ENCODE data around the gene HDDC3. TPM values are rescaled to one million over a fixed set of nuclear protein-coding genes. Genes with fewer than 3 reads are reported as not detected.

Gene HDDC3, protein sequence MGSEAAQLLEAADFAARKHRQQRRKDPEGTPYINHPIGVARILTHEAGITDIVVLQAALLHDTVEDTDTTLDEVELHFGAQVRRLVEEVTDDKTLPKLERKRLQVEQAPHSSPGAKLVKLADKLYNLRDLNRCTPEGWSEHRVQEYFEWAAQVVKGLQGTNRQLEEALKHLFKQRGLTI
- total RNA-seq = 10 to 100 TPM; 18.9 to 32.4 TPM

DNA sequence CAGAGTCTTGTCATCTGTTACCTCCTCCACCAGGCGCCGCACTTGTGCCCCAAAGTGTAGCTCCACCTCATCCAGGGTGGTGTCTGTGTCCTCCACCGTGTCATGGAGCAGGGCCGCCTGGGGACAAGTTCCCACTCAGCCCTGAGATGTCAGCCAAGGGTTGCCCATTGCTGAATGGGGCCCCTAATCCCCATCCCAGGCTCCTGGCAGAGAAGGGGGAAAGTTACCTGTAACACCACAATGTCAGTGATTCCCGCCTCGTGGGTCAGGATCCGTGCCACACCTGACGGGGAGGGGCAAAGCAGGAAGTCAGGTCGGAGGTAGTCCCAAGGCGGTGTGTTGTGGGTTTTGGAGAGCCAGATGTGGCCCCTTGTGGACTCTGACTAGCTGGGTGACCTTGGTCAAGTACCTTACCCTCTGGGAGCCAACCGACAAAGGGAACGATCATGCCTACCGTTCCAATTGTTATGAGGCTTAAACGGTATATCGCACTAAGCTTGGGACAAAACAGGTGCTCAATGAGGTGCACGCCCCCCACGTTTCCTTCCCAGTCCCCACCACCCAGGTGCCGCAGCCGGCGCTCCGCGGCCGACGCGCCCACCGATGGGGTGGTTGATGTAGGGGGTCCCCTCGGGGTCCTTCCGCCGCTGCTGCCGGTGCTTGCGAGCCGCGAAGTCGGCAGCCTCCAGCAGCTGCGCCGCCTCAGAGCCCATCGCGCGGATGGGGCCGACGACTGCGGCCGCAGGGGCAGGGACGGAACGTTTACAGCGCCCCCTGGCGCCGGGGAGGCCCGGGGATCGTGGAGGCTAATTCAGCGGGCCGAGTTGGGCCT lies at the start of gene HDDC3:
HDDC3 (minus strand) TSS at position 722 of the 832 bp plus-strand sequence; CDS start at position 713, 9 bp downstream.
- H3K9me3 Mint-ChIP-seq = no peaks in the 10 kb centered on the region
- DNase-seq (ENCODE audit: low spot score in 2 of 2) (peak; percentile 87 to 98), ATAC-seq (peak; percentile 57 to 64)
- peak within 1 kb of the TSS; percentile 99 for H3K27ac Mint-ChIP-seq
- peaks cover 29 to 32% of the 10 kb centered on the region in 2 donors for H3K36me3 Mint-ChIP-seq

GRCh38 chr15:90982135-90982534 lies 49.8 kb upstream of the HDDC3 start:
- Mint-ChIP-seq H3K36me3 (peaks cover 52 to 58% of the 10 kb centered on the region in 2 donors), H3K9me3 (no peaks in the 10 kb centered on the region), H3K27ac (no peak overlapping the region)
- DNase-seq (ENCODE audit: low spot score in 2 of 2) = no peak
- peak; percentile 32 to 64 for ATAC-seq

- Mint-ChIP-seq H3K36me3 (peaks cover 52 to 58% of the 10 kb centered on the region in 2 donors), H3K9me3 (no peaks in the 10 kb centered on the region), H3K27ac (no peak overlapping the region)
- ATAC-seq (no peak), DNase-seq (ENCODE audit: low spot score in 2 of 2) (no peak)
Observed at GRCh38 chr15:90981681-90982080, 49.3 kb upstream of the HDDC3 start.

GRCh38 chr15:90979582-90979981 lies 47.2 kb upstream of the HDDC3 start:
- ATAC-seq = no peak
- Mint-ChIP-seq H3K36me3 (peaks cover 58 to 64% of the 10 kb centered on the region in 2 donors), H3K9me3 (no peaks in the 10 kb centered on the region), H3K27ac (no peak overlapping the region)
- no peak for DNase-seq (ENCODE audit: low spot score in 2 of 2)

DNA sequence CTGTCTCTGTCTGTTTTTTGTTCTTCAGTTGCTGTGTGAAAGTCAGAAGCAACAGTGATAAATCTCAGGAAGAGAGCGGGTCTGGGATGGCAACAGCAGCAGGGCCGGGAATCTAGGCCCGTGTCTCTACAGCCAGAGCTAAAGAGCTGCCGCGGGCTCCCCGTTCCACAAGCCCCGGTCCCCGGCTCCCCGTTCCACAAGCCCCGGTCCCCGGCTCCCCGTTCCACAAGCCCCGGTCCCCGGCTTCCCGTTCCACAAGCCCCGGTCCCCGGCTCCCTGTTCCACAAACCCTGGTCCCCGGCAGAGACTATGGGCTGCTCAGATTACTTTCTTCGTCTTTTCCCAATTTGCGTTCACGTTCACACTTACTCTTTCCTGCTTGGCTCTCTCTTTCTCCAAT lies 41.9 kb upstream of the HDDC3 start:
- DNase-seq (ENCODE audit: low spot score in 2 of 2) (no peak), ATAC-seq (no peak)
- Mint-ChIP-seq H3K27ac (no peak overlapping the region), H3K9me3 (no peaks in the 10 kb centered on the region), H3K36me3 (peaks cover 34 to 46% of the 10 kb centered on the region in 2 donors)

- H3K36me3 Mint-ChIP-seq = peaks cover 23 to 50% of the 10 kb centered on the region in 2 donors
- ATAC-seq (no peak), DNase-seq (ENCODE audit: low spot score in 2 of 2) (no peak)
- H3K27ac Mint-ChIP-seq = no peak overlapping the region
- H3K9me3 Mint-ChIP-seq = no peaks in the 10 kb centered on the region
Observed at GRCh38 chr15:90972133-90972532, 39.8 kb upstream of the HDDC3 start.

- ATAC-seq (no peak), DNase-seq (ENCODE audit: low spot score in 2 of 2) (no peak)
- H3K27ac Mint-ChIP-seq = no peak overlapping the region
- peaks cover 18 to 53% of the 10 kb centered on the region in 2 donors for H3K36me3 Mint-ChIP-seq
- H3K9me3 Mint-ChIP-seq = no peaks in the 10 kb centered on the region
Observed at GRCh38 chr15:90970274-90970673, 37.9 kb upstream of the HDDC3 start.

- Mint-ChIP-seq H3K27ac (peak overlapping the region; percentile 1 to 55), H3K36me3 (peaks cover 8 to 35% of the 10 kb centered on the region in 2 donors), H3K9me3 (no peaks in the 10 kb centered on the region)
- ATAC-seq = no peak
- no peak for DNase-seq (ENCODE audit: low spot score in 2 of 2)
Observed at GRCh38 chr15:90968434-90968833, 36.1 kb upstream of the HDDC3 start.

GRCh38 chr15:90967206-90967605 lies 34.9 kb upstream of the HDDC3 start:
- DNase-seq (ENCODE audit: low spot score in 2 of 2) (no peak), ATAC-seq (peak in 1 of 2 donors; percentile 4)
- Mint-ChIP-seq H3K9me3 (no peaks in the 10 kb centered on the region), H3K27ac (no peak overlapping the region), H3K36me3 (peaks cover 9 to 32% of the 10 kb centered on the region in 2 donors)

- Mint-ChIP-seq H3K9me3 (no peaks in the 10 kb centered on the region), H3K27ac (no peak overlapping the region), H3K36me3 (peaks cover 12 to 34% of the 10 kb centered on the region in 2 donors)
- ATAC-seq = no peak
- DNase-seq (ENCODE audit: low spot score in 2 of 2) = no peak
Observed at GRCh38 chr15:90966262-90966661, 33.9 kb upstream of the HDDC3 start.

DNA sequence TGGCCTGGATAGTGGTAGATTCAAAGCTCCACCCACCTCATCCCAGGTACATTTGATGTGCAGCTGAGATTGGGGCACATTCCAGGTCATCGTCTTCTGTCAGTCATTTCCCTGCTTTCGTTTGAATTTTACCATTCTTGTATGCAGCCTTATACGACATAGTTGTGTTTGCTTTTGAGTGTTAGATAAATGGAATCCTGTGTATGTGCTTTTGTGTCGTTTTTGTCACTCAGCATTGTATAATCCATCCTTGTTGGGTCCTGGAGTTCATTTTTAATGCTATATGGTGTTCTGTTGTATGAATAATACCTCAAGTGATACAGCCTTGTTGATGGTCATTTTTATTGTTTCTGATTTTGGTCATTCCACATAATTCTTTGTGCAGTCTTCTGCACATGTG lies 29.7 kb upstream of the HDDC3 start:
- no peak for ATAC-seq
- no peak for DNase-seq (ENCODE audit: low spot score in 2 of 2)
- H3K27ac Mint-ChIP-seq = no peak overlapping the region
- H3K36me3 Mint-ChIP-seq = peaks cover 18 to 26% of the 10 kb centered on the region in 2 donors
- H3K9me3 Mint-ChIP-seq = no peaks in the 10 kb centered on the region

DNA sequence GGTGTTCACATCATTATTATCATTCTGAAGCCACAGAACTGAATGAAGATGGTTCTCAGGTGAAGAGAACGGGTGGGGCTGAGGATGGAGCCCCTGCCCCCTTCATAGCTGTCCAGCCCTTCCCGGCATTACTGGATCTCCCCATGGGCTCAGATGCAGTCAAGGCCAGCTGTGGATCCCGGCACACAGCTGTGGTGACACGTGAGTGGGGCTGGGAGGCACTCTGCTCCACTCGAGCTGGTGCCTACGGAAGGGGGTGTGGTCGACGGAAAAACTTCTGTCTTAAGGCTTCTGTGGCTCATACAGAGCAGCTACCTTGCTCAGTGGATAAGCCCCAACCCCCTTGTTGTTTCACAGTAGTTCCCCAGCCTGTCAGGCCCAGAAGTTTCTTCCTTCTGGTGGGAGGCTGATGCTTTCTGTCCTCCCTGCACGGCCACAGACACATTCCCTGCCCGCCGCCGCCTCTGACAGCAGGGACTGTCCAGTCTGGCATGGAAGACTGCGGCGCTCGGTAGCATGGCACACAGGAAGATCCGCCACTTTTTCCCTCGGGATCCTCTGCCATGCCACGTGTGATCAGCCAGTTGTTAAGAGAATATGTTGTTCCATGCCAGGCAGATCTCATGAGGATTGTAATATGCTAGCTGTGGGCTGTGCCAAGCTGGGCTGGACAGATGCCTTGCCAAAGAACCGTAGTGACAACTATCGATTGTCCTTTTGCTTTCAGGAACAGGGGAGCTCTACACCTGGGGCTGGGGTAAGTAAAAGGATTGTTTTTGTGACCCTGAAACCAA lies 28.1 kb upstream of the HDDC3 start:
- H3K9me3 Mint-ChIP-seq = no peaks in the 10 kb centered on the region
- no peak for ATAC-seq
- H3K36me3 Mint-ChIP-seq = peaks cover 11 to 33% of the 10 kb centered on the region in 2 donors
- no peak for DNase-seq (ENCODE audit: low spot score in 2 of 2)
- H3K27ac Mint-ChIP-seq = peak overlapping the region in 1 of 2 donors; percentile 80

DNA sequence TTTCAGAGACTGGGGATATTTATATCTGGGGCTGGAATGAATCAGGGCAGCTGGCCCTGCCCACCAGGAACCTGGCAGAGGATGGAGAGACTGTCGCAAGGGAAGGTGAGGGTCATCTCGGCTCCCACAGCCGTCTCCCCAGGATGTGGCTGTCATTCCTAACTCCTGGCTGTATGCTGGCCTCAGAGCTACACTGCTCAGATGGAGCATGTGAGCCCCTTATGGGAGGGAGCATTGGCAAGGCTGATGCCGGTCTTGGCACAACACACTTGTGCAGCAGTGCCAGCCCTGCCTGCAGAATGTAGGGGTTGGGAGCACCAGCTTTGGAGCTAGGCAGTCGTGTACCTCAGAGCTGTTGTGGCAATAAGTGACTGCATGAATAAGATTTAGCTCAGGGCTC lies 27.5 kb upstream of the HDDC3 start:
- DNase-seq (ENCODE audit: low spot score in 2 of 2) (no peak), ATAC-seq (no peak)
- no peaks in the 10 kb centered on the region for H3K9me3 Mint-ChIP-seq
- peaks cover 11 to 33% of the 10 kb centered on the region in 2 donors for H3K36me3 Mint-ChIP-seq
- H3K27ac Mint-ChIP-seq = peak overlapping the region in 1 of 2 donors; percentile 85

DNA sequence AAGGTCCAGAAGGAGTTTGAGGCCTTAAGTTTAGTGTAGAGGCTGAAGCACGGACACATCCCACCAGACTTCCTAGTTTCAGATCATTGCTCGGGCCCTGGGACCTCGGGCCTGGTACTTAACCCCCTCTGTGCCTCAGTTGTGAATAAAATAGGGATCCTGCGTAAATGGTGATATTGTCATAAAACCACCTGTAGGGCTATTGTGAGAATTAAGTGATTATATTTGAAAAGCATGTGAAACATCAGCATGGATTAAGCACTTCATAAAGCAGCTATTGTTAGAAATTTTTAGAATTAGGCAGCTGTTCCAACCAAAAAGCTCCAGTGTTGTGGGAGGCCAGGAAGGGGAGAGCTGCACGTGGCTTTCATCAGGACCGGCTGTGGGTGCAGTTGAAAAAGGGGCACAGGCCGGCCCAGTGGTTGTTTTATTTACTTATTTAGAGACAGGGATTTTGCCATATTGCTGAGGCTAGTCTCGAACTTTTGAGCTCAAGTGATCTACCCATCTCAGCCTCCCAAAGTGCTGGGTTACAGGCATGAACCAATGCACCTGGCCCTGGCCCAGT lies 26.8 kb upstream of the HDDC3 start:
- DNase-seq (ENCODE audit: low spot score in 2 of 2) (no peak), ATAC-seq (no peak)
- H3K36me3 Mint-ChIP-seq = peaks cover 11 to 33% of the 10 kb centered on the region in 2 donors
- H3K27ac Mint-ChIP-seq = peak overlapping the region in 1 of 2 donors; percentile 85
- no peaks in the 10 kb centered on the region for H3K9me3 Mint-ChIP-seq

GRCh38 chr15:90957791-90958190 lies 25.4 kb upstream of the HDDC3 start:
- ATAC-seq (no peak), DNase-seq (ENCODE audit: low spot score in 2 of 2) (no peak)
- Mint-ChIP-seq H3K27ac (peak overlapping the region in 1 of 2 donors; percentile 75), H3K9me3 (no peaks in the 10 kb centered on the region), H3K36me3 (peaks cover 24 to 31% of the 10 kb centered on the region in 2 donors)

- DNase-seq (ENCODE audit: low spot score in 2 of 2) (no peak), ATAC-seq (no peak)
- Mint-ChIP-seq H3K9me3 (no peaks in the 10 kb centered on the region), H3K27ac (peak overlapping the region in 1 of 2 donors; percentile 75), H3K36me3 (peaks cover 27 to 31% of the 10 kb centered on the region in 2 donors)
Observed at GRCh38 chr15:90957031-90957790, 24.9 kb upstream of the HDDC3 start.

Measured in activated naive CD4-positive, alpha-beta T cell treated with anti-CD3 and anti-CD28 coated beads, Interleukin-2, amount 50 U/mL, for 72 hours (primary cell).